Activated CD4-positive, alpha-beta memory T cell treated with anti-CD3 and anti-CD28 coated beads for 36 hours (primary cell): ENCODE data around the gene CPVL. TPM values are rescaled to one million over a fixed set of nuclear protein-coding genes. Genes with fewer than 3 reads are reported as not detected.

Source experiments
- CTCF ChIA-PET: fragments of 350-600 bp; sonication (Branson Sonifier 250); formaldehyde crosslinking; loops from one replicate; lab custom pipeline; 2021; ENCODE audit warnings: antibody characterized with exemption, inconsistent platforms; lab: Charles Lee
- POLR2A ChIA-PET: fragments of 350-600 bp; sonication (Branson Sonifier 250); formaldehyde crosslinking; loops from one replicate; lab custom pipeline; 2021; ENCODE audit warnings: antibody characterized with exemption; lab: Charles Lee
- DNase-seq: peaks from one replicate; pipeline ENCODE4 v3.0.0-alpha.2; 2020
- H3K27ac Mint-ChIP-seq: one replicate; pipeline ENCODE4 v1.8.0; 2021; ENCODE audit warnings: mixed read lengths
- H3K27me3 Mint-ChIP-seq: one replicate; pipeline ENCODE4 v1.8.0; 2021; ENCODE audit warnings: mixed read lengths
- H3K36me3 Mint-ChIP-seq: one replicate; pipeline ENCODE4 v1.8.0; 2021; ENCODE audit warnings: mixed read lengths
- H3K4me1 Mint-ChIP-seq: one replicate; pipeline ENCODE4 v1.8.0; 2021; ENCODE audit warnings: low read depth, mixed read lengths
- H3K4me3 Mint-ChIP-seq: one replicate; pipeline ENCODE4 v1.8.0; 2021; ENCODE audit warnings: mild to moderate bottlenecking, mixed read lengths
- H3K9me3 Mint-ChIP-seq: one replicate; pipeline ENCODE4 v1.8.0; 2021; ENCODE audit warnings: mixed read lengths
- intact Hi-C: fragments of 100-400 bp; cut with micrococcal nuclease; formaldehyde crosslinking; loops from one replicate; pipeline ENCODE4 v1.15.1; 2023
- total RNA-seq, 2 experiments: library from RNA; stranded (reverse); gene quantifications; one replicate each; pipeline ENCODE4 v1.2.3, GENCODE V29; 2021

The CPVL gene
- total RNA-seq, 2 experiments from 2014 or later = not detected

- DNase-seq = no peak
- Mint-ChIP-seq H3K4me3 (no peak overlapping the region), H3K36me3 (no peaks in the 10 kb centered on the region), H3K4me1 (no peaks in the 10 kb centered on the region), H3K9me3 (no peaks in the 10 kb centered on the region), H3K27ac (no peak overlapping the region), H3K27me3 (peaks cover 10% of the 10 kb centered on the region)
- CTCF ChIA-PET = no interaction called here
- POLR2A ChIA-PET = interaction anchor here (0.7 kb wide), 1 partner anchor 27 kb away, joined by 3 read pairs; no protein-coding TSS in a partner anchor
- intact Hi-C loops = no loop called here
Measured at GRCh38 chr7:29008590-29008989, 137.7 kb downstream of the CPVL start.

GRCh38 chr7:29007127-29007526 lies 139.2 kb downstream of the CPVL start:
- Mint-ChIP-seq H3K4me3 (no peak overlapping the region), H3K36me3 (no peaks in the 10 kb centered on the region), H3K27me3 (peaks cover 10% of the 10 kb centered on the region), H3K4me1 (no peaks in the 10 kb centered on the region), H3K27ac (no peak overlapping the region), H3K9me3 (no peaks in the 10 kb centered on the region)
- ChIA-PET POLR2A (no interaction called here), CTCF (interaction anchor here (1.1 kb wide), 1 partner anchor 95 kb away, joined by 3 read pairs; no protein-coding TSS in a partner anchor)
- intact Hi-C loops = no loop called here
- no peak for DNase-seq

- intact Hi-C loops = no loop called here
- no peak for DNase-seq
- ChIA-PET POLR2A (no interaction called here), CTCF (interaction anchor here (0.7 kb wide), 1 partner anchor 1300 kb away, joined by 3 read pairs; no protein-coding TSS in a partner anchor)
- Mint-ChIP-seq H3K4me1 (no peaks in the 10 kb centered on the region), H3K27me3 (peaks cover 10% of the 10 kb centered on the region), H3K27ac (no peak overlapping the region), H3K36me3 (no peaks in the 10 kb centered on the region), H3K4me3 (no peak overlapping the region), H3K9me3 (no peaks in the 10 kb centered on the region)
Measured at GRCh38 chr7:29005829-29006228, 140.5 kb downstream of the CPVL start.

GRCh38 chr7:29005406-29005805 lies 140.9 kb downstream of the CPVL start:
- POLR2A ChIA-PET = no interaction called here
- no peak for DNase-seq
- Mint-ChIP-seq H3K27ac (no peak overlapping the region), H3K4me1 (no peaks in the 10 kb centered on the region), H3K36me3 (no peaks in the 10 kb centered on the region), H3K9me3 (no peaks in the 10 kb centered on the region), H3K4me3 (no peak overlapping the region), H3K27me3 (peaks cover 10% of the 10 kb centered on the region)
- intact Hi-C loops = no loop called here
- CTCF ChIA-PET = interaction anchor here (0.7 kb wide), 1 partner anchor 1300 kb away, joined by 3 read pairs; no protein-coding TSS in a partner anchor

GRCh38 chr7:29003703-29004102 lies 142.6 kb downstream of the CPVL start:
- peaks cover 10% of the 10 kb centered on the region for H3K27me3 Mint-ChIP-seq
- CTCF ChIA-PET = no interaction called here
- intact Hi-C loops = no loop called here

GRCh38 chr7:29000717-29001076 lies 145.6 kb downstream of the CPVL start:
- ChIA-PET CTCF (no interaction called here), POLR2A (no interaction called here)
- intact Hi-C loops = no loop called here
- Mint-ChIP-seq H3K27ac (no peak overlapping the region), H3K27me3 (peaks cover 10% of the 10 kb centered on the region), H3K36me3 (no peaks in the 10 kb centered on the region), H3K4me1 (no peaks in the 10 kb centered on the region), H3K9me3 (no peaks in the 10 kb centered on the region), H3K4me3 (no peak overlapping the region)
- no peak for DNase-seq

More at GRCh38 chr7:29003703-29004102, 142.6 kb downstream of the CPVL start:
- Mint-ChIP-seq H3K4me3 (no peak overlapping the region), H3K4me1 (no peaks in the 10 kb centered on the region), H3K9me3 (no peaks in the 10 kb centered on the region), H3K36me3 (no peaks in the 10 kb centered on the region), H3K27ac (no peak overlapping the region)
- POLR2A ChIA-PET = no interaction called here
- no peak for DNase-seq

- no peak for DNase-seq
- ChIA-PET POLR2A (no interaction called here), CTCF (no interaction called here)
- Mint-ChIP-seq H3K4me3 (no peak overlapping the region), H3K27ac (no peak overlapping the region), H3K4me1 (no peaks in the 10 kb centered on the region), H3K27me3 (peaks cover 6% of the 10 kb centered on the region), H3K9me3 (no peaks in the 10 kb centered on the region), H3K36me3 (no peaks in the 10 kb centered on the region)
- intact Hi-C loops = no loop called here
Measured at GRCh38 chr7:28999895-29000716, 146.2 kb downstream of the CPVL start.

GRCh38 chr7:28999427-28999826 lies 146.9 kb downstream of the CPVL start:
- Mint-ChIP-seq H3K4me3 (no peak overlapping the region), H3K4me1 (no peaks in the 10 kb centered on the region), H3K36me3 (no peaks in the 10 kb centered on the region), H3K9me3 (no peaks in the 10 kb centered on the region), H3K27ac (no peak overlapping the region), H3K27me3 (peaks cover 6% of the 10 kb centered on the region)
- DNase-seq = no peak
- intact Hi-C loops = no loop called here
- CTCF ChIA-PET = no interaction called here
- POLR2A ChIA-PET = no interaction called here

- H3K27me3 Mint-ChIP-seq = peaks cover 7% of the 10 kb centered on the region
- H3K4me3 Mint-ChIP-seq = no peak overlapping the region
- CTCF ChIA-PET = no interaction called here
- intact Hi-C loops = no loop called here
- POLR2A ChIA-PET = no interaction called here
- H3K9me3 Mint-ChIP-seq = no peaks in the 10 kb centered on the region
- no peaks in the 10 kb centered on the region for H3K4me1 Mint-ChIP-seq
- no peak overlapping the region for H3K27ac Mint-ChIP-seq
- H3K36me3 Mint-ChIP-seq = no peaks in the 10 kb centered on the region
- DNase-seq = no peak
Measured at GRCh38 chr7:28998105-28998504, 148.2 kb downstream of the CPVL start.

GRCh38 chr7:28996836-28997235 lies 149.5 kb downstream of the CPVL start:
- H3K36me3 Mint-ChIP-seq = no peaks in the 10 kb centered on the region
- POLR2A ChIA-PET = no interaction called here
- peaks cover 8% of the 10 kb centered on the region for H3K27me3 Mint-ChIP-seq
- CTCF ChIA-PET = no interaction called here
- H3K9me3 Mint-ChIP-seq = no peaks in the 10 kb centered on the region
- intact Hi-C loops = no loop called here
- no peak overlapping the region for H3K4me3 Mint-ChIP-seq
- no peaks in the 10 kb centered on the region for H3K4me1 Mint-ChIP-seq
- no peak overlapping the region for H3K27ac Mint-ChIP-seq
- no peak for DNase-seq

GRCh38 chr7:28993371-28993770 lies 153.0 kb downstream of the CPVL start:
- H3K36me3 Mint-ChIP-seq = no peaks in the 10 kb centered on the region
- ChIA-PET CTCF (interaction anchor here (1.7 kb wide), 1 partner anchor 67 kb away, joined by 4 read pairs; no protein-coding TSS in a partner anchor), POLR2A (no interaction called here)
- no peaks in the 10 kb centered on the region for H3K4me1 Mint-ChIP-seq
- no peak overlapping the region for H3K27ac Mint-ChIP-seq
- H3K9me3 Mint-ChIP-seq = no peaks in the 10 kb centered on the region
- DNase-seq = no peak
- peaks cover 10% of the 10 kb centered on the region for H3K27me3 Mint-ChIP-seq
- intact Hi-C loops = no loop called here
- no peak overlapping the region for H3K4me3 Mint-ChIP-seq

GRCh38 chr7:28992798-28993197 lies 153.5 kb downstream of the CPVL start:
- DNase-seq = no peak
- no peak overlapping the region for H3K27ac Mint-ChIP-seq
- intact Hi-C loops = no loop called here
- no peaks in the 10 kb centered on the region for H3K9me3 Mint-ChIP-seq
- H3K4me3 Mint-ChIP-seq = no peak overlapping the region
- H3K4me1 Mint-ChIP-seq = no peaks in the 10 kb centered on the region
- CTCF ChIA-PET = no interaction called here
- POLR2A ChIA-PET = no interaction called here
- H3K36me3 Mint-ChIP-seq = no peaks in the 10 kb centered on the region
- peaks cover 10% of the 10 kb centered on the region for H3K27me3 Mint-ChIP-seq
